ENCODE measurements around the gene SNX25. TPM values are rescaled to one million over a fixed set of nuclear protein-coding genes. Genes with fewer than 3 reads are reported as not detected.

Gene SNX25
- total and polyA plus RNA-seq, 2 experiments from 2014 or later, result 6.9 to 25.0 TPM

DNA sequence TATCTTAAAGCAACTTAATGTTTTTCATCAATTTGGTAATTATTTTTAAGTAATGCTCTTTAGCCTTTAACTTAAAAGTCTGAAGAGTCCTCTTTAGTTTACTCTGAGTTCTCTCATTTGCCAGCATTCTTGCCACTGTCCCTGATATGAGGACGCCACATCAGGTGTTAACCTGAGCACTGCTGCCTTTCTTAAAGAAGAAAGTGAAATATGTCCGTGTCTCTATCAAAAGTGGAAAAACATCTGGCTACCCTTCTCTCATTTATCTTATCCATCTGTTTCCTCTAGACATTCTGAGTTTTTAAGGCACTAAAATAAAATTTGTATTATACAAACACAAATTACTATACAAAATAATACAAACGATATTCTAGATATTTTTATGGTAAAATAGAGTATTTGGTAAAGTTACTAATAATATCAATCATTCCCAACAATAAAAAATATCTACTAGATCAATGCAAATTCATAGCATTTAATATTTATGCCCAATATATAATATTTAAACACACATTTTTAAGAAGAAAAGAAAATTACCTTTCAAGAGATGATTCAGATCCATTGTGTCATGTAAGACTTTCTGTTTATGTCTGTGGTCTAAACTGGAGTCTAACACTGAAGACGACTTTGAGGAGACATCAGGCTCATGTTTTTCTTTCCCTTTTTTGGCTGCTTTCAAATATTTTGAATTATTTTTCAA, 19.6 kb upstream of the SNX25 start:
- H3K27ac ChIP-seq (ENCODE audit: low read depth), result no peak overlapping the region
- H3F3A ChIP-seq (replicated peaks; ENCODE audit: low read depth), result no peaks in the 10 kb centered on the region
- no peaks in the 10 kb centered on the region for H3K9me2 ChIP-seq (ENCODE audit: insufficient read depth)
- no peak for ATAC-seq
- no peak for DNase-seq (ENCODE audit: low spot score)
- H3K4me1 Mint-ChIP-seq, result peaks cover 3% of the 10 kb centered on the region; the same call in 1 of the 3 replicates
- no peaks in the 10 kb centered on the region for H4K20me1 ChIP-seq (replicated peaks; ENCODE audit: insufficient read depth)
- no peak overlapping the region for H3K4me3 ChIP-seq
- H3K36me3 ChIP-seq (ENCODE audit: insufficient read depth), result no peaks in the 10 kb centered on the region
- H3K27me3 Mint-ChIP-seq (ENCODE audit: insufficient read depth, low read depth, poor library complexity), result peaks cover 1% of the 10 kb centered on the region
- H3K4me3 Mint-ChIP-seq, result no peak overlapping the region
- no peak overlapping the region for H3K4me2 ChIP-seq
- H3K4me1 ChIP-seq (ENCODE audit: insufficient read depth), result peaks cover 10% of the 10 kb centered on the region
- H3K79me2 ChIP-seq (replicated peaks; ENCODE audit: insufficient read depth), result peaks cover 14% of the 10 kb centered on the region; the same call in 1 of the 2 replicates
- TF ChIP-seq ZNF331 (CRISPR knock-in tag; IDR thresholded peaks at IDR 0.05; ENCODE audit: low read depth) (no peak), CREB1 (CRISPR knock-in tag; IDR thresholded peaks at IDR 0.05; ENCODE audit: low read depth) (no peak), STAT1 (IDR thresholded peaks at IDR 0.05; ENCODE audit: unreplicated experiment) (no peak), EZH2phosphoT487 (IDR thresholded peaks at IDR 0.05; ENCODE audit: unreplicated experiment) (no peak)
- TF ChIP-seq, protein P1, sequence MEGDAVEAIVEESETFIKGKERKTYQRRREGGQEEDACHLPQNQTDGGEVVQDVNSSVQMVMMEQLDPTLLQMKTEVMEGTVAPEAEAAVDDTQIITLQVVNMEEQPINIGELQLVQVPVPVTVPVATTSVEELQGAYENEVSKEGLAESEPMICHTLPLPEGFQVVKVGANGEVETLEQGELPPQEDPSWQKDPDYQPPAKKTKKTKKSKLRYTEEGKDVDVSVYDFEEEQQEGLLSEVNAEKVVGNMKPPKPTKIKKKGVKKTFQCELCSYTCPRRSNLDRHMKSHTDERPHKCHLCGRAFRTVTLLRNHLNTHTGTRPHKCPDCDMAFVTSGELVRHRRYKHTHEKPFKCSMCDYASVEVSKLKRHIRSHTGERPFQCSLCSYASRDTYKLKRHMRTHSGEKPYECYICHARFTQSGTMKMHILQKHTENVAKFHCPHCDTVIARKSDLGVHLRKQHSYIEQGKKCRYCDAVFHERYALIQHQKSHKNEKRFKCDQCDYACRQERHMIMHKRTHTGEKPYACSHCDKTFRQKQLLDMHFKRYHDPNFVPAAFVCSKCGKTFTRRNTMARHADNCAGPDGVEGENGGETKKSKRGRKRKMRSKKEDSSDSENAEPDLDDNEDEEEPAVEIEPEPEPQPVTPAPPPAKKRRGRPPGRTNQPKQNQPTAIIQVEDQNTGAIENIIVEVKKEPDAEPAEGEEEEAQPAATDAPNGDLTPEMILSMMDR (conservative IDR thresholded peaks at IDR 0.05; ENCODE audit: low read depth in 2 of 2), result no peak
- TF ChIP-seq, protein P2, sequence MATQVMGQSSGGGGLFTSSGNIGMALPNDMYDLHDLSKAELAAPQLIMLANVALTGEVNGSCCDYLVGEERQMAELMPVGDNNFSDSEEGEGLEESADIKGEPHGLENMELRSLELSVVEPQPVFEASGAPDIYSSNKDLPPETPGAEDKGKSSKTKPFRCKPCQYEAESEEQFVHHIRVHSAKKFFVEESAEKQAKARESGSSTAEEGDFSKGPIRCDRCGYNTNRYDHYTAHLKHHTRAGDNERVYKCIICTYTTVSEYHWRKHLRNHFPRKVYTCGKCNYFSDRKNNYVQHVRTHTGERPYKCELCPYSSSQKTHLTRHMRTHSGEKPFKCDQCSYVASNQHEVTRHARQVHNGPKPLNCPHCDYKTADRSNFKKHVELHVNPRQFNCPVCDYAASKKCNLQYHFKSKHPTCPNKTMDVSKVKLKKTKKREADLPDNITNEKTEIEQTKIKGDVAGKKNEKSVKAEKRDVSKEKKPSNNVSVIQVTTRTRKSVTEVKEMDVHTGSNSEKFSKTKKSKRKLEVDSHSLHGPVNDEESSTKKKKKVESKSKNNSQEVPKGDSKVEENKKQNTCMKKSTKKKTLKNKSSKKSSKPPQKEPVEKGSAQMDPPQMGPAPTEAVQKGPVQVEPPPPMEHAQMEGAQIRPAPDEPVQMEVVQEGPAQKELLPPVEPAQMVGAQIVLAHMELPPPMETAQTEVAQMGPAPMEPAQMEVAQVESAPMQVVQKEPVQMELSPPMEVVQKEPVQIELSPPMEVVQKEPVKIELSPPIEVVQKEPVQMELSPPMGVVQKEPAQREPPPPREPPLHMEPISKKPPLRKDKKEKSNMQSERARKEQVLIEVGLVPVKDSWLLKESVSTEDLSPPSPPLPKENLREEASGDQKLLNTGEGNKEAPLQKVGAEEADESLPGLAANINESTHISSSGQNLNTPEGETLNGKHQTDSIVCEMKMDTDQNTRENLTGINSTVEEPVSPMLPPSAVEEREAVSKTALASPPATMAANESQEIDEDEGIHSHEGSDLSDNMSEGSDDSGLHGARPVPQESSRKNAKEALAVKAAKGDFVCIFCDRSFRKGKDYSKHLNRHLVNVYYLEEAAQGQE (IDR thresholded peaks at IDR 0.05; ENCODE audit: unreplicated experiment), result no peak
- H3K27ac Mint-ChIP-seq, result no peak overlapping the region
- H2AFZ ChIP-seq, result no peak overlapping the region
- H3K27me3 ChIP-seq (ENCODE audit: insufficient read depth), result no peaks in the 10 kb centered on the region
- H3K36me3 Mint-ChIP-seq (ENCODE audit: low read depth), result peaks cover 17% of the 10 kb centered on the region
- H3K9me3 Mint-ChIP-seq, result no peaks in the 10 kb centered on the region

DNA sequence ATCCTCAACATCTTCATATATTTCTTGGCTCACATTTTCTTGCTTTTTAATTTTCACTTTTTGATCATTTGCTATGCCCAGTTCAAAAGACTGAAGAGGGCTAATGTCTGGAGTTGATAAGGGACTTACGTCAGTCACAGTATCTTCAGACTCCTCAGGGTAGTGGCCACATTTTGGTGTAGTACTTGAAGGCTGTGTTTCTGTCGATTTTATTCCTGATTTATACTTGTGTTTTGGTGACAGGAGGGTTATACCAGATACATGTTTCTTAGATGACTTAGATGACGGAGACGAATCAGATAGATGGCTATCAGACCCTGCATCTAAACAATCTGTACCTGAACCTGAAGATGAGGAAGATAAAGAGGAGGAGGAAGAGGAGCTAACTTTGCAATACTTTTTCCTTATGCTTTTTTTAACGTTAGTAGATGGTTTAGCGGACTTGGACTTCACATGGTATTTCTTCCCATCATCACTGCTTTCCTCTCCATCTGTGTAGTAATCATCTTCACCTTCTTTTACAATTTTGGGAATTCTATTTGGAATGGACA, 19.0 kb upstream of the SNX25 start:
- no peaks in the 10 kb centered on the region; the same call in 2 of the 3 replicates for H3K4me1 Mint-ChIP-seq
- no peak overlapping the region for H3K27ac Mint-ChIP-seq
- peaks cover 17% of the 10 kb centered on the region for H3K36me3 Mint-ChIP-seq (ENCODE audit: low read depth)
- no peaks in the 10 kb centered on the region for H3K9me3 Mint-ChIP-seq
- Histone ChIP-seq H3K36me3 (ENCODE audit: insufficient read depth) (no peaks in the 10 kb centered on the region), H3K4me3 (no peak overlapping the region), H3K4me1 (ENCODE audit: insufficient read depth) (peaks cover 7% of the 10 kb centered on the region), H3K9me2 (ENCODE audit: insufficient read depth) (no peaks in the 10 kb centered on the region), H3K27me3 (ENCODE audit: insufficient read depth) (no peaks in the 10 kb centered on the region), H3K79me2 (replicated peaks; ENCODE audit: insufficient read depth) (peaks cover 15% of the 10 kb centered on the region), H3F3A (replicated peaks; ENCODE audit: low read depth) (no peaks in the 10 kb centered on the region), H3K4me2 (no peak overlapping the region), H3K27ac (ENCODE audit: low read depth) (no peak overlapping the region), H4K20me1 (replicated peaks; ENCODE audit: insufficient read depth) (no peaks in the 10 kb centered on the region), H2AFZ (no peak overlapping the region)
- H3K4me3 Mint-ChIP-seq, result no peak overlapping the region
- no peak for DNase-seq (ENCODE audit: low spot score)
- no peak for ATAC-seq
- peaks cover 4% of the 10 kb centered on the region for H3K27me3 Mint-ChIP-seq (ENCODE audit: insufficient read depth, low read depth, poor library complexity)
- no peak for TF ChIP-seq ZNF114 (CRISPR knock-in tag; IDR thresholded peaks at IDR 0.05)
- TF ChIP-seq JUNB (IDR thresholded peaks at IDR 0.05; ENCODE audit: unreplicated experiment), result no peak
- TF ChIP-seq EZH2 (IDR thresholded peaks at IDR 0.05; ENCODE audit: low read depth, unreplicated experiment), result no peak
- TF ChIP-seq POLR2AphosphoS5 (IDR thresholded peaks at IDR 0.05; ENCODE audit: low read depth), result no peak
- TF ChIP-seq, protein P1 (conservative IDR thresholded peaks at IDR 0.05; ENCODE audit: low read depth in 2 of 2), result no peak
- no peak for TF ChIP-seq ZNF331 (CRISPR knock-in tag; IDR thresholded peaks at IDR 0.05; ENCODE audit: low read depth)
- no peak for TF ChIP-seq CREB1 (CRISPR knock-in tag; IDR thresholded peaks at IDR 0.05; ENCODE audit: low read depth)
- no peak for TF ChIP-seq EZH2phosphoT487 (IDR thresholded peaks at IDR 0.05; ENCODE audit: unreplicated experiment)
- no peak for TF ChIP-seq STAT1 (IDR thresholded peaks at IDR 0.05; ENCODE audit: unreplicated experiment)
- no peak for TF ChIP-seq NANOG (IDR thresholded peaks at IDR 0.05; ENCODE audit: borderline replicate concordance)
- no peak for TF ChIP-seq ETS1 (IDR thresholded peaks at IDR 0.05)

Measured in GM23338 (cell line).